ENCODE results near the gene ENGASE.

- TF ChIP-seq CEBPB (IDR thresholded peaks at IDR 0.05) (no peak), REST (IDR thresholded peaks at IDR 0.05; ENCODE audit: low read depth) (no peak), MAX (IDR thresholded peaks at IDR 0.05) (no peak), ZBTB7A (IDR thresholded peaks at IDR 0.05; ENCODE audit: low read depth) (no peak), TAF1 (IDR thresholded peaks at IDR 0.05; ENCODE audit: low read depth) (no peak), EGR1 (IDR thresholded peaks at IDR 0.05) (no peak), CREB1 (IDR thresholded peaks at IDR 0.05; ENCODE audit: low read depth) (no peak), TEAD4 (IDR thresholded peaks at IDR 0.05) (no peak), TCF12 (IDR thresholded peaks at IDR 0.05; ENCODE audit: low read depth) (no peak), RAD21 (IDR thresholded peaks at IDR 0.05; ENCODE audit: low read depth) (no peak), EP300 (IDR thresholded peaks at IDR 0.05; ENCODE audit: borderline replicate concordance) (no peak), YY1 (IDR thresholded peaks at IDR 0.05; ENCODE audit: low read depth) (no peak), USF1 (IDR thresholded peaks at IDR 0.05) (no peak)
These were observed 34.7 kb upstream of the ENGASE start for GRCh38 chr17:79039886-79040285.
